A673 (cell line): Measurements from ENCODE around the gene SPSB3. TPM values are rescaled to one million over a fixed set of nuclear protein-coding genes. Genes with fewer than 3 reads are reported as not detected.

Experiments used
- BruUV-seq: library from RNA; stranded (reverse); fragments of 400-500 nt; replicated peaks from 2 replicates; lab custom pipeline; 2021; lab: Mats Ljungman, UMichigan
- CTCF ChIA-PET: fragments of 300-600 bp; sonication (Branson Sonifier 250); formaldehyde crosslinking; loops from one replicate; lab custom pipeline; 2022; ENCODE audit warnings: antibody characterized with exemption; lab: Charles Lee
- POLR2A ChIA-PET: fragments of 300-600 bp; sonication (Branson Sonifier 250); formaldehyde crosslinking; loops from one replicate; lab custom pipeline; 2022; ENCODE audit warnings: antibody characterized with exemption; ENCODE audit not compliant: low non-redundant PET; lab: Charles Lee
- DNase-seq: peaks from one replicate; pipeline ENCODE4 v3.0.0-alpha.2; 2015; ENCODE audit warnings: low spot score
- H3K27ac ChIP-seq: fragments of 200-600 bp; sonication (generic); 2 replicates; pipeline ENCODE4 v1.5.1; 2016; ENCODE audit warnings: mixed run types, low read depth, mild to moderate bottlenecking, mixed read lengths, antibody characterized with exemption, low read length; ENCODE audit not compliant: poor library complexity, severe bottlenecking
- H3K27me3 ChIP-seq: fragments of 200-600 bp; sonication (generic); replicated peaks from 2 replicates; pipeline ENCODE4 v1.6.1; 2017; ENCODE audit warnings: mixed run types, low read depth, mild to moderate bottlenecking, mixed read lengths, antibody characterized with exemption, low read length; ENCODE audit not compliant: insufficient read depth, poor library complexity
- H3K36me3 ChIP-seq: fragments of 200-600 bp; sonication (generic); 2 replicates; pipeline ENCODE4 v1.6.1; 2016; ENCODE audit warnings: mixed run types, mild to moderate bottlenecking, mixed read lengths, antibody characterized with exemption, low read length; ENCODE audit not compliant: insufficient read depth, poor library complexity, severe bottlenecking
- H3K4me1 ChIP-seq: fragments of 200-600 bp; sonication (generic); 2 replicates; pipeline ENCODE4 v1.6.1; 2017; ENCODE audit warnings: mixed run types, mild to moderate bottlenecking, mixed read lengths, antibody characterized with exemption, low read length; ENCODE audit not compliant: insufficient read depth, poor library complexity, severe bottlenecking
- H3K4me3 ChIP-seq: fragments of 200-600 bp; sonication (generic); 2 replicates; pipeline ENCODE4 v1.5.1; 2016; ENCODE audit warnings: low read depth, mixed run types, mild to moderate bottlenecking, mixed read lengths, low read length; ENCODE audit not compliant: poor library complexity, severe bottlenecking
- H3K9me3 ChIP-seq: fragments of 200-600 bp; sonication (generic); 2 replicates; pipeline ENCODE4 v1.6.1; 2016; ENCODE audit warnings: mixed run types, low read depth, mild to moderate bottlenecking, mixed read lengths, antibody characterized with exemption, low read length; ENCODE audit not compliant: poor library complexity, severe bottlenecking
- CTCF ChIP-seq: fragments of 300-800, 200-600 bp; sonication (generic); conservative IDR thresholded peaks from 2 replicates; pipeline ENCODE4 v1.5.1; 2017; ENCODE audit warnings: low read depth, mild to moderate bottlenecking, antibody characterized with exemption, low read length, moderate library complexity, mixed read lengths
- EZH2 ChIP-seq: fragments of 200-600 bp; sonication (generic); IDR thresholded peaks from 2 replicates; pipeline ENCODE4 v1.6.1; 2017; ENCODE audit warnings: borderline replicate concordance, low read depth, mild to moderate bottlenecking, mixed read lengths, antibody characterized with exemption, low read length; ENCODE audit not compliant: poor library complexity, severe bottlenecking
- intact Hi-C: fragments of 100-400 bp; cut with micrococcal nuclease; formaldehyde crosslinking; loops from one replicate; pipeline ENCODE4 v1.10.0; 2022; ENCODE audit not compliant: unreplicated experiment
- total RNA-seq: library from RNA; stranded (reverse); gene quantifications from 2 replicates; pipeline ENCODE4 v1.2.3, GENCODE V29; 2021

SPSB3 gene
- total RNA-seq, 1 experiment from 2014 or later, result 15.0 TPM

- ChIA-PET POLR2A (no interaction called here), CTCF (no interaction called here)
- intact Hi-C loops, result loop anchor here (10.0 kb wide), 1 partner anchor 48 kb away; the partner anchor contains the start of genes EME2, MRPS34 and NME3
- Histone ChIP-seq H3K4me1 (no peaks in the 10 kb centered on the region), H3K27ac (no peak overlapping the region), H3K36me3 (no peaks in the 10 kb centered on the region), H3K27me3 (no peaks in the 10 kb centered on the region), H3K4me3 (no peak overlapping the region), H3K9me3 (no peaks in the 10 kb centered on the region)
- no peak for DNase-seq
- BruUV-seq, result no TSS peak
- TF ChIP-seq EZH2 (no peak), CTCF (no peak)
Measured at GRCh38 chr16:1822801-1823200, 40.4 kb upstream of the SPSB3 start.

DNA sequence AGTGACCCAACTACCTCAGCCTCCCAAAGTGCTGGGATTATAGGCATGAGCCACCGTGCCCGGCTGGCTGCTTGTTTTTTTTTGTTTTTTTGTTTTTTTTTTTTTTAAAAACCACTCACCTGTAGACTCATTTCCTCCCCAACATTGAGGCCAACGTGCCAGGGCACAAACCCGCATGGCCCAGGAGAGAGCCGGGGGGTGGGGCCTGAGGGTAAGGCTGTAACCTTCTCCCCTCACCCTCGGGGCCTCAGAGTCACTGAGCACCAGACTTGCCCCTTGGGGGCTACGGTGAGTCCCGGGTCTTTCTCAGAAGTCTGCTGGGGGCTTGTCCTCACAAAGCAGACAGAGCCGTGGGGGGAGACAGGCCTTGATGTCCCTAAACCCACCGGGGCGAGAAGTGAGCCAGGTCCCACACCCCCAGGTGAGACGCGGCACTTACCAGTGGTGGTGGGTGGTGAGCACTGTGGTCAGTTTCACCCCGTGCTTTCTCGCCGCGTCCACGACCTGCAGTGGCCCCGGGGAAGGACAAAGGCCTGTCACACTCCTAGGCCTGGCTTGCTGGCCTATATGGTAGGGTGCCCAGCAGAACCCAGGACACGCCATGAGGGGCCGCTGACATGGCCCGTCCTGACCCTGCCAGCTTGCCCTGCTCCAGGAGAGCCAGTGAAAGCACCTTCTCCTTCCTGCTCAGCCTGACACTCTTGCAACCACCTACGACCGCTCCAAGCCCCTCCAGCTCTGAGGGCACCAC is 39.7 kb upstream of the SPSB3 start:
- CTCF ChIA-PET, result no interaction called here
- intact Hi-C loops, result loop anchor here (10.0 kb wide), 1 partner anchor 47 kb away; the partner anchor contains the start of genes EME2, MRPS34 and NME3
- Histone ChIP-seq H3K9me3 (no peaks in the 10 kb centered on the region), H3K4me3 (no peak overlapping the region), H3K36me3 (no peaks in the 10 kb centered on the region), H3K27me3 (no peaks in the 10 kb centered on the region), H3K4me1 (no peaks in the 10 kb centered on the region), H3K27ac (no peak overlapping the region)
- DNase-seq, result no peak
- TF ChIP-seq CTCF (no peak), EZH2 (no peak)
- BruUV-seq, result no TSS peak
- POLR2A ChIA-PET, result no interaction called here

GRCh38 chr16:1820946-1821290 is 38.5 kb upstream of the SPSB3 start:
- H3K9me3 ChIP-seq, result no peaks in the 10 kb centered on the region
- no peak overlapping the region for H3K4me3 ChIP-seq
- BruUV-seq, result no TSS peak
- H3K27me3 ChIP-seq, result no peaks in the 10 kb centered on the region
- POLR2A ChIA-PET, result no interaction called here
- no peak for DNase-seq
- CTCF ChIA-PET, result no interaction called here
- TF ChIP-seq EZH2 (no peak), CTCF (no peak)
- intact Hi-C loops, result loop anchor here (10.0 kb wide), 1 partner anchor 46 kb away; the partner anchor contains the start of genes EME2, MRPS34 and NME3
- no peaks in the 10 kb centered on the region for H3K4me1 ChIP-seq
- H3K27ac ChIP-seq, result no peak overlapping the region
- H3K36me3 ChIP-seq, result no peaks in the 10 kb centered on the region
